Fibroblast of villous mesenchyme (primary cell): Measurements from ENCODE around the gene FBLN2. TPM values are rescaled to one million over a fixed set of nuclear protein-coding genes. Genes with fewer than 3 reads are reported as not detected.

Source experiments
- DNase-seq: peaks from one replicate; pipeline ENCODE4 v3.0.0-alpha.2; 2010; ENCODE audit warnings: low read depth
- H3K4me3 ChIP-seq: 2 replicates; pipeline ENCODE4 v1.5.1; 2011; ENCODE audit warnings: low read depth, mild to moderate bottlenecking, low read length
- total RNA-seq: library from RNA; depleted of rRNA; stranded (reverse); fragments of >200 nt; gene quantifications from 2 replicates; pipeline ENCODE4 v1.2.3, GENCODE V29; 2012
- TF ChIP-seq, protein P1 (sequence below): IDR thresholded peaks from 2 replicates; pipeline ENCODE4 v1.5.1; 2012; ENCODE audit warnings: low read depth, mild to moderate bottlenecking, low read length; ENCODE audit not compliant: insufficient read depth

Gene FBLN2
- total RNA-seq, 1 donor: 30.2 TPM

DNA sequence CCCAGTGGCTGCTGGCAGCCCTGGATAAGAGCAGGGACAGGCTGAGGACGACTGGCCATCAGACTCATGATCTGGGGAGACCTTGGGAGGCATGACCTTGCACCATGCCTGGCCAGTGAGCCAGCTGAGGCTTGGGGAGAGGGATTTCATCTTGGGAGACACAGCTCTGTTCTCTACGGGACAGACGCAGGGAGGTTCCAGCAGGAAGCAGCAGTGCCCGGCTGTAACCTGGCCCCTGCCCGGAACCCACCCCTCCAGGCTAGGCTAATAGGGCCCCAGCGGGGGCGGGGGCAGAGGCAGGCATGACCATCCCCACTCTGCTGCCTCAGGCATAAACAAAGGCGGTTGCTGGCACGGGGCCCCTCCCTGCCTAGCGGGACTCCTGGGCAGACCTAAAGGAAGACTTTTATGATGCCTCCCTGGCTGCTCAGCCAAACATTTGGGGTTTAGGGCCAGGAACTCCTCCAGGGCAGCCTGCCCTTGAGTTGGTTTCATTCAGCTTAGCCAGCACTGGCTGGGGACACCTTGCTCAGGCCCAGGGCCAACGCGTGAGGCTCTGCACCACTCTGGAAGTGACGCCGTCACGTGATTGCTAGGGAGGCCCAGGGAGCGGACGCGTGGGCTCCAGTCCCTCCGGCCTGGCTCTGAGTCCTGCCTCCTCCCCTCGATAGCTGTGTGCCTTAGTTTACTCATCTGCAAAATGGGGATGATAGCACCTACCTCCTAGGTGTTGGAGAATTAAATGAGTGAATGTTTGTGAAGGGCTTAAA lies 41.2 kb upstream of the FBLN2 start:
- TF ChIP-seq, protein P1, sequence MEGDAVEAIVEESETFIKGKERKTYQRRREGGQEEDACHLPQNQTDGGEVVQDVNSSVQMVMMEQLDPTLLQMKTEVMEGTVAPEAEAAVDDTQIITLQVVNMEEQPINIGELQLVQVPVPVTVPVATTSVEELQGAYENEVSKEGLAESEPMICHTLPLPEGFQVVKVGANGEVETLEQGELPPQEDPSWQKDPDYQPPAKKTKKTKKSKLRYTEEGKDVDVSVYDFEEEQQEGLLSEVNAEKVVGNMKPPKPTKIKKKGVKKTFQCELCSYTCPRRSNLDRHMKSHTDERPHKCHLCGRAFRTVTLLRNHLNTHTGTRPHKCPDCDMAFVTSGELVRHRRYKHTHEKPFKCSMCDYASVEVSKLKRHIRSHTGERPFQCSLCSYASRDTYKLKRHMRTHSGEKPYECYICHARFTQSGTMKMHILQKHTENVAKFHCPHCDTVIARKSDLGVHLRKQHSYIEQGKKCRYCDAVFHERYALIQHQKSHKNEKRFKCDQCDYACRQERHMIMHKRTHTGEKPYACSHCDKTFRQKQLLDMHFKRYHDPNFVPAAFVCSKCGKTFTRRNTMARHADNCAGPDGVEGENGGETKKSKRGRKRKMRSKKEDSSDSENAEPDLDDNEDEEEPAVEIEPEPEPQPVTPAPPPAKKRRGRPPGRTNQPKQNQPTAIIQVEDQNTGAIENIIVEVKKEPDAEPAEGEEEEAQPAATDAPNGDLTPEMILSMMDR: no peak
- DNase-seq: no peak
- H3K4me3 ChIP-seq: no peak overlapping the region

DNA sequence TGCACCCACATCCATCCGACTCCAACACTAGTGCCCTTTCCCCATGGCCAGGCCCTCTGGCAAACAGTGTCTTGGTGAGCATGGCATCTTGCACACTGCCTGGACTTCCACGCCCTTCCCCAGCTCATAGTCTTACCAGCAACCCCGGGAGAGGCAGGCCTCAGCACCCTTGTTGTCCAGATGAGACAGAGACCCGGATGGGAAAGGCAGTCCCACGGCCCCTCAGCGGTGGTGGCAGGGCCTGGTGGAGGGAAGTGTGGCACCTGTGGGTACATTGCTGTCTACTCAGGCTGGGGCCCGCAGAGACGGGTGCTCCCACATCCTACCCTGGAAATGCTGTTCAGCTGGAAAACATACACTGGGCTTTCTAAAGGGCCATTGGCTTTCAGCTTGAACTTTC lies 40.4 kb upstream of the FBLN2 start:
- H3K4me3 ChIP-seq: no peak overlapping the region
- TF ChIP-seq, protein P1: no peak
- DNase-seq: no peak

DNA sequence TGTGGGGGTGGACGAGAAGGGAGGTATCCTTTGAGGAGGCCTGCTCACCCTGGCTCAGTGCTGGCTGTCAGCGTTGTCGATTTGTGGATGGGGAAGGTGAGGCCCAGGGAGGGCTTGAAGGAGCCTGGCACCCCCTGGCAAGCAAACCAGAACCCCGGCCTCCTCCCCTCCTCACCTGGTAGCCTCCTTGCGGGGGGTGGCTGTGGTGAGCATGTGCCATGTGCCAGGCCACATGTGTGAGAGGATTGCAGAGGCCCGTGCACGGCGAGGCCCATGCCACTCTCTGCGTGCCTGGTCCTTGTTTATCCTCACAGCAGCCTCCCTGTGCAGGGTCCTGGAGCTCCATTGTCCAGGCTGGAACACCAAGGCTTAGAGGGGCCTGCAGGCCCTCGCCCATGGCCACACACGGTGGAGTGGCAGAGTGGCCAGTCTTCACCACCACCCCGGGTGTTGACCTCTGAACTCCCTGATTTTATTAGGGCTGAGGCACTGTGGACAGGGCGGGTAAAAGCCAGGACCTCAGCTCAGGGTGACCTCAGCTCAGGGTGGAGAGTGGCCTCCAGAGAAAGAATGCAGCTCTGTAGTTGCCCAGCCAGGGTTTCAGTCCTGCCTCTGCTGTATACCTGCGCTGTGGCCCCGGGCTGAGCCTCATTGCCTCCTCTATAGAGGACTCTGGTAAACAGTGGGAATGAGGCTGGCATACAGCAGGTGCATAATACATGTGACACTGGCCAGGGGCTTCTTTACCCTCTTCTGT lies 39.7 kb upstream of the FBLN2 start:
- TF ChIP-seq, protein P1: no peak
- DNase-seq: no peak
- H3K4me3 ChIP-seq: no peak overlapping the region

DNA sequence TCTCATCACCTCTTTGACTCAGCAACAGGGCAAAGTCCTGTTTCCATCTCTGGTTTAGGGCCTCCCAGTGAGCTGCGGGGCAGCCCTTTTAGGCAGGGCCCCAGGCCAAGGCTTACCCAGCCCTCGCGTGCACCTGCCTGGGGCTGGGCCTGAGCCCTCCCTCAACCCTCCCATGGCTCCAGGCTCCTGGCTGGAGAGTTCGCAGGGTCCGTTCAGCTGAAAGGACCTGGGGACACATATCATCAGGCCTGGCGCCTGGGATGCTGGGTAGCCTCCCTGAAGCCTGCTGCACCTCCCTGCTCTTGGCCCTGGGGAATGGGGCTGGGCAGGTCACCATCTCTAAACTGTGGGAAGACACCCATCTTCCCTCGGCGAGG lies 39.1 kb upstream of the FBLN2 start:
- no peak for DNase-seq
- H3K4me3 ChIP-seq: no peak overlapping the region
- TF ChIP-seq, protein P1: no peak

DNA sequence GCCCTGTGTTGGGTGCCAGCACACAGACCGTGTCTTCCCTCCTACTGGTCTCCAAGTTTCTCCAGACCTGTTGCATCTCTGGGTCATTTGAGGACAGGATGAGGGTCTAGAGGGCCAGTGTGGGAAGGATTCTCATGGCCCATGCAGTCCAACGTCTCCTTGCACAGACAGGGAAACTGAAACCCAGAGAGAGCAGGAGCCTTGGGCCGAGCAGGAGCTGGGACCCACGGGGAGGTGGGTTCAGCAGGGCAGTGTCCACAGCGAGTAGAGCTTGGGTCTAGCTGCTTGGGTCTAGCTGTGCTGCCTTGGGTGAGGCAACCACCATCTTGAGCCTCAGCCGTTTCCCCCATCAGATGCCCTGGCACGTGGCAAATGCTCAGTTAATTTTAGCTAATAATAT lies 36.5 kb upstream of the FBLN2 start:
- H3K4me3 ChIP-seq: no peak overlapping the region
- TF ChIP-seq, protein P1: no peak
- no peak for DNase-seq

DNA sequence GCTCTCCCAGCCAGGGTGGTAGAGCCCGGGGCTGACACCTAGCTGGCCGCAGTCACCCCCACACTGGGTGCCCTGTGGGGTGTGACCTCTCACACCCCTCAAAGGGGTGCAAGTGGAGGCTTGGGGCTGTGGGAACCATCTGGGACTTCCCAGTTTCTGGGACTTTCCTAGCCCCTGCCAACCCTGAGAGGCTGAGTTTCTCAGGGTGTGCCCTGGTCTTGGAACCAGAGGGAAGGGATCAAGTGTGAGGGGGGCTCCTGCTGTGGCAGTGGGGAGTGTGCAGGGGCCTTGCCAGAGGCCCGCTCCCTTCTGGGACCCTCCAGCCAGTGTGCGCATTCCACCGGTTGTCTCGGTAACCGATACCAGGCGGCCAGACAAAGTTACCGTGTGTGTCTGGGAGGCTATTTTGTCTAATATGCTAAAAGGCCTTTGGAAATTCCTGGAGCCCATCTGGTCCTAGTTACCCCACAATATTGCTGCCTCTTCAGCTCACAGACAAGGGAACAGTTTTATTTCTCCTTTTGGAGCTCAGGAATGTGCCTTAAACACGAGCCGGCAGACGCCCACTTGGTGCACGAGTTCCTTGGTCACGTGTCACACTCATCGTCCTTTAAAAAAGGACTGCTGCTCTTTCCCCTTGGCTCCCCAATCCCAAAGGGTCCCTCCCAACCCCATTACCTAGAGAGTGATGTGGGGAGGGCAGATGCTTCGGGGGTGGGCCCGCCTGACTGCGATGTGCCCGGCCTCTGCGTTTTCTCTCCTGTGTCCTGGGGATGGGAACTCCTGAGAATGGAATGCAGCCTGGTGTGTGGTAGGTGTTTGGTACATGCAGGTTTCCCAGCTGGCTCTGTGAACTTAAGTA lies 35.6 kb upstream of the FBLN2 start:
- TF ChIP-seq, protein P1: no peak
- H3K4me3 ChIP-seq: no peak overlapping the region
- peak; percentile 76 for DNase-seq
